ENCODE data around the gene PCDH18. TPM values are rescaled to one million over a fixed set of nuclear protein-coding genes. Genes with fewer than 3 reads are reported as not detected.
A peak's percentile ranks its signal among the peaks of the same experiment; 100 is the strongest.

Gene PCDH18
- total and polyA plus RNA-seq, 10 of the 15 experiments (the other 5 are each of a cell fraction or from before 2014, with no cell fraction given), result 0.46 to 1.4 (median 0.96) TPM

GRCh38 chr4:137559801-137560200 lies 27.5 kb upstream of the PCDH18 start:
- no peak overlapping the region for H2AFZ ChIP-seq (ENCODE audit: control insufficient read depth, low read depth, low read length)
- no peaks in the 10 kb centered on the region for H3K79me2 ChIP-seq (ENCODE audit: control insufficient read depth, insufficient read depth, low read length)
- DNase-seq (ENCODE audit: low read depth, low spot score) (no peak), FAIRE-seq (no peak), ATAC-seq (no peak)
- intact Hi-C loops (cut with micrococcal nuclease; ENCODE audit: unreplicated experiment) (no loop called here), in situ Hi-C loops (cut with MboI) (no loop called here)
- 33% methylated on average over 1 of the region's 1 CpG for WGBS (ENCODE audit: insufficient coverage, insufficient replicate concordance, low lambda C conversion rate, missing lambda C conversion rate)
- H3K4me2 ChIP-seq (ENCODE audit: control insufficient read depth, insufficient read depth), result no peak overlapping the region
- no peaks in the 10 kb centered on the region for H3K27me3 ChIP-seq (replicated peaks in 1 of 2; ENCODE audit: control insufficient read depth in 2 of 2, insufficient read depth in 2 of 2, low read length in 1 of 2)
- TF ChIP-seq RUNX3 (IDR thresholded peaks at IDR 0.05; ENCODE audit: low read length) (no peak), NR2C1 (IDR thresholded peaks at IDR 0.05) (no peak), ETV6 (conservative IDR thresholded peaks at IDR 0.05 in 1 of 2, IDR thresholded peaks at IDR 0.05 in 1 of 2; ENCODE audit: borderline replicate concordance in 1 of 2, low read depth in 1 of 2) (no peak)
- H3K4me1 ChIP-seq (ENCODE audit: control insufficient read depth, insufficient read depth, low read length), result no peaks in the 10 kb centered on the region
- no peak overlapping the region for H3K27ac ChIP-seq (ENCODE audit: control insufficient read depth, insufficient read depth)
- SMC1A ChIA-PET (ENCODE audit: uncharacterized antibody, unreplicated experiment), result interaction anchor here (1.3 to 2.0 kb wide), 5 partner anchors 12 to 28 kb away, joined by 4 to 18 read pairs (median 5); partner anchors contain the start of gene PCDH18
- CTCF ChIA-PET, result interaction anchor here (0.9 to 1.7 kb wide), 2 partner anchors 10 to 12 kb away, joined by 3 to 6 read pairs; no protein-coding TSS in a partner anchor
- no peaks in the 10 kb centered on the region for H3K36me3 ChIP-seq (ENCODE audit: control insufficient read depth in 2 of 2, insufficient read depth in 2 of 2, low read length in 1 of 2)
- RAD21 ChIA-PET (ENCODE audit: unreplicated experiment), result no interaction called here
- no peak overlapping the region for H3K4me3 ChIP-seq
- no peaks in the 10 kb centered on the region for H3K9me3 ChIP-seq (replicated peaks; ENCODE audit: control insufficient read depth, insufficient read depth, low read length)
- POLR2A ChIA-PET, result interaction anchor here (0.5 kb wide), 1 partner anchor 146 kb away, joined by 5 read pairs; no protein-coding TSS in a partner anchor
- H3K9ac ChIP-seq (ENCODE audit: control insufficient read depth, insufficient read depth, low read length), result no peak overlapping the region
- BruUV-seq (replicated peaks), result no TSS peak
- no peaks in the 10 kb centered on the region for H4K20me1 ChIP-seq (ENCODE audit: control insufficient read depth, insufficient read depth)

- H3K27me3 ChIP-seq (replicated peaks in 1 of 2; ENCODE audit: control insufficient read depth in 2 of 2, insufficient read depth in 2 of 2, low read length in 1 of 2), result no peaks in the 10 kb centered on the region
- no peak for FAIRE-seq
- no peak overlapping the region for H2AFZ ChIP-seq (ENCODE audit: control insufficient read depth, low read depth, low read length)
- SMC1A ChIA-PET (ENCODE audit: uncharacterized antibody, unreplicated experiment), result interaction anchor here (1.3 to 2.0 kb wide), 6 partner anchors 13 to 63 kb away, joined by 3 to 18 read pairs (median 5); partner anchors contain the start of gene PCDH18
- BruUV-seq (replicated peaks), result no TSS peak
- no peaks in the 10 kb centered on the region for H3K36me3 ChIP-seq (ENCODE audit: control insufficient read depth in 2 of 2, insufficient read depth in 2 of 2, low read length in 1 of 2)
- H4K20me1 ChIP-seq (ENCODE audit: control insufficient read depth, insufficient read depth), result no peaks in the 10 kb centered on the region
- intact Hi-C loops (cut with micrococcal nuclease; ENCODE audit: unreplicated experiment) (no loop called here), in situ Hi-C loops (cut with MboI) (no loop called here)
- H3K9ac ChIP-seq (ENCODE audit: control insufficient read depth, insufficient read depth, low read length), result no peak overlapping the region
- no peaks in the 10 kb centered on the region for H3K9me3 ChIP-seq (replicated peaks; ENCODE audit: control insufficient read depth, insufficient read depth, low read length)
- CTCF ChIA-PET, result interaction anchor here (0.9 to 1.7 kb wide), 3 partner anchors 9 to 19 kb away, joined by 3 to 6 read pairs (median 4); no protein-coding TSS in a partner anchor
- RAD21 ChIA-PET (ENCODE audit: unreplicated experiment), result interaction anchor here (0.7 to 1.4 kb wide), 2 partner anchors 18 to 27 kb away, joined by 3 to 4 read pairs; no protein-coding TSS in a partner anchor
- H3K4me1 ChIP-seq (ENCODE audit: control insufficient read depth, insufficient read depth, low read length), result no peaks in the 10 kb centered on the region
- POLR2A ChIA-PET, result no interaction called here
- H3K27ac ChIP-seq (ENCODE audit: control insufficient read depth, insufficient read depth), result no peak overlapping the region
- DNase-seq (ENCODE audit: low read depth, low spot score), result no peak
- WGBS (ENCODE audit: insufficient coverage, insufficient replicate concordance, low lambda C conversion rate, missing lambda C conversion rate), result 37% methylated on average over 2 of the region's 2 CpGs
- H3K4me2 ChIP-seq (ENCODE audit: control insufficient read depth, insufficient read depth), result no peak overlapping the region
- H3K79me2 ChIP-seq (ENCODE audit: control insufficient read depth, insufficient read depth, low read length), result no peaks in the 10 kb centered on the region
- H3K4me3 ChIP-seq, result no peak overlapping the region
- ATAC-seq, result peak; percentile 44
- TF ChIP-seq BCLAF1 (IDR thresholded peaks at IDR 0.05) (no peak), ZNF24 (IDR thresholded peaks at IDR 0.05) (no peak), CBX3 (IDR thresholded peaks at IDR 0.05; ENCODE audit: borderline replicate concordance, low read depth) (no peak), NKRF (conservative IDR thresholded peaks at IDR 0.05) (no peak), CREB1 (IDR thresholded peaks at IDR 0.05; ENCODE audit: low read depth) (no peak), PAX5 (IDR thresholded peaks at IDR 0.05; ENCODE audit: borderline replicate concordance, low read depth, low read length) (no peak), SMC3 (IDR thresholded peaks at IDR 0.05; ENCODE audit: borderline replicate concordance, low read length) (no peak), CREM (IDR thresholded peaks at IDR 0.05; ENCODE audit: low read depth) (no peak), NR2C1 (IDR thresholded peaks at IDR 0.05) (no peak), MEF2A (IDR thresholded peaks at IDR 0.05; ENCODE audit: insufficient read depth, low read depth, low read length) (no peak)
These were observed 26.7 kb upstream of the PCDH18 start for GRCh38 chr4:137558951-137559350.
